ENCODE data around the gene TIMM44. TPM values are rescaled to one million over a fixed set of nuclear protein-coding genes. Genes with fewer than 3 reads are reported as not detected.

The TIMM44 gene
- total RNA-seq, 2 experiments from 2014 or later: 86.0 to 116 TPM

GRCh38 chr19:7913652-7914051 is 29.8 kb downstream of the TIMM44 start:
- H3K9me3 ChIP-seq (ENCODE audit: low read length): no peaks in the 10 kb centered on the region
- intact Hi-C loops (cut with micrococcal nuclease; ENCODE audit: unreplicated experiment): no loop called here
- no TSS peak for BruUV-seq (replicated peaks)
- H3K9me2 ChIP-seq (ENCODE audit: insufficient read depth, low read length): no peaks in the 10 kb centered on the region
- H3K4me2 ChIP-seq (ENCODE audit: low read length): no peak overlapping the region
- H3K79me2 ChIP-seq (ENCODE audit: insufficient read depth, low read depth, low read length): no peaks in the 10 kb centered on the region
- no peak overlapping the region for H3K27ac ChIP-seq (ENCODE audit: low read depth, low read length, poor library complexity, severe bottlenecking)
- ChIA-PET CTCF (ENCODE audit: unreplicated experiment) (no interaction called here), POLR2A (no interaction called here)
- no peak for DNase-seq (ENCODE audit: low spot score)
- no peaks in the 10 kb centered on the region for H4K20me1 ChIP-seq (ENCODE audit: insufficient read depth, low read length)
- H3K36me3 ChIP-seq (ENCODE audit: insufficient read depth, low read length): peaks cover 33% of the 10 kb centered on the region
- no peak overlapping the region for H2AFZ ChIP-seq (ENCODE audit: low read length)
- TF ChIP-seq CTCF (conservative IDR thresholded peaks at IDR 0.05; ENCODE audit: low read length): no peak
- no peak for TF ChIP-seq EZH2phosphoT487 (IDR thresholded peaks at IDR 0.05; ENCODE audit: borderline replicate concordance, low read depth, low read length)
- no peak overlapping the region for H3K4me3 ChIP-seq (ENCODE audit: low read depth, low read length, poor library complexity, severe bottlenecking)
- H3K4me1 ChIP-seq (ENCODE audit: insufficient read depth, low read length, poor library complexity, severe bottlenecking): no peaks in the 10 kb centered on the region

- intact Hi-C loops (cut with micrococcal nuclease; ENCODE audit: unreplicated experiment): no loop called here
- BruUV-seq (replicated peaks): no TSS peak
These were observed 30.5 kb downstream of the TIMM44 start for GRCh38 chr19:7912697-7913564.

More at GRCh38 chr19:7912697-7913564, 30.5 kb downstream of the TIMM44 start:
- no peaks in the 10 kb centered on the region for H4K20me1 ChIP-seq (ENCODE audit: insufficient read depth, low read length)
- ChIA-PET CTCF (ENCODE audit: unreplicated experiment) (no interaction called here), POLR2A (no interaction called here)
- H3K9me3 ChIP-seq (ENCODE audit: low read length): no peaks in the 10 kb centered on the region
- H3K4me1 ChIP-seq (ENCODE audit: insufficient read depth, low read length, poor library complexity, severe bottlenecking): no peaks in the 10 kb centered on the region
- H3K4me2 ChIP-seq (ENCODE audit: low read length): no peak overlapping the region
- no peak overlapping the region for H3K27ac ChIP-seq (ENCODE audit: low read depth, low read length, poor library complexity, severe bottlenecking)
- H3K4me3 ChIP-seq (ENCODE audit: low read depth, low read length, poor library complexity, severe bottlenecking): no peak overlapping the region
- peaks cover 33% of the 10 kb centered on the region for H3K36me3 ChIP-seq (ENCODE audit: insufficient read depth, low read length)
- TF ChIP-seq EZH2phosphoT487 (IDR thresholded peaks at IDR 0.05; ENCODE audit: borderline replicate concordance, low read depth, low read length) (no peak), CTCF (conservative IDR thresholded peaks at IDR 0.05; ENCODE audit: low read length) (no peak)
- no peak for DNase-seq (ENCODE audit: low spot score)
- H3K9me2 ChIP-seq (ENCODE audit: insufficient read depth, low read length): no peaks in the 10 kb centered on the region
- no peak overlapping the region for H2AFZ ChIP-seq (ENCODE audit: low read length)
- no peaks in the 10 kb centered on the region for H3K79me2 ChIP-seq (ENCODE audit: insufficient read depth, low read depth, low read length)

Data from OCI-LY7 (cell line).